Fibroblast of the aortic adventitia (primary cell): Measurements from ENCODE around the gene MYO5A. TPM values are rescaled to one million over a fixed set of nuclear protein-coding genes. Genes with fewer than 3 reads are reported as not detected.
"Not testable (repeated sequence)": the region's sequence is repeated elsewhere in the genome, so short reads cannot be mapped to it uniquely, and the experiment has no call there.

Experiments used
- DNase-seq: peaks from one replicate; pipeline ENCODE4 v3.0.0-alpha.2; 2010; ENCODE audit warnings: low read depth
- H3K4me3 ChIP-seq: 2 replicates; pipeline ENCODE4 v1.5.1; 2011; ENCODE audit warnings: low read depth, mild to moderate bottlenecking, control low read depth, low read length, moderate library complexity
- total RNA-seq: library from RNA; depleted of rRNA; stranded (reverse); fragments of >200 nt; gene quantifications from 2 replicates; pipeline ENCODE4 v1.2.3, GENCODE V29; 2012; ENCODE audit warnings: low replicate concordance
- TF ChIP-seq, protein P1 (sequence below): IDR thresholded peaks from 2 replicates; pipeline ENCODE4 v1.5.1; 2011; ENCODE audit warnings: mild to moderate bottlenecking, low read length, control low read depth, inconsistent platforms; ENCODE audit not compliant: insufficient read depth

The MYO5A gene
- 18.9 and 80.3 TPM in 2 replicates for total RNA-seq

GRCh38 chr15:52528564-52529340 is at the start of gene MYO5A:
TSS of gene MYO5A (minus strand) at chr15:52528880. CDS start at chr15:52528806, 74 bp downstream.
- peak; percentile 65 for DNase-seq
- peak within 1 kb of the TSS; percentile 77 for H3K4me3 ChIP-seq
- TF ChIP-seq, protein P1, sequence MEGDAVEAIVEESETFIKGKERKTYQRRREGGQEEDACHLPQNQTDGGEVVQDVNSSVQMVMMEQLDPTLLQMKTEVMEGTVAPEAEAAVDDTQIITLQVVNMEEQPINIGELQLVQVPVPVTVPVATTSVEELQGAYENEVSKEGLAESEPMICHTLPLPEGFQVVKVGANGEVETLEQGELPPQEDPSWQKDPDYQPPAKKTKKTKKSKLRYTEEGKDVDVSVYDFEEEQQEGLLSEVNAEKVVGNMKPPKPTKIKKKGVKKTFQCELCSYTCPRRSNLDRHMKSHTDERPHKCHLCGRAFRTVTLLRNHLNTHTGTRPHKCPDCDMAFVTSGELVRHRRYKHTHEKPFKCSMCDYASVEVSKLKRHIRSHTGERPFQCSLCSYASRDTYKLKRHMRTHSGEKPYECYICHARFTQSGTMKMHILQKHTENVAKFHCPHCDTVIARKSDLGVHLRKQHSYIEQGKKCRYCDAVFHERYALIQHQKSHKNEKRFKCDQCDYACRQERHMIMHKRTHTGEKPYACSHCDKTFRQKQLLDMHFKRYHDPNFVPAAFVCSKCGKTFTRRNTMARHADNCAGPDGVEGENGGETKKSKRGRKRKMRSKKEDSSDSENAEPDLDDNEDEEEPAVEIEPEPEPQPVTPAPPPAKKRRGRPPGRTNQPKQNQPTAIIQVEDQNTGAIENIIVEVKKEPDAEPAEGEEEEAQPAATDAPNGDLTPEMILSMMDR, result peak; percentile 21

GRCh38 chr15:52576692-52577091 is 48.0 kb upstream of the MYO5A start:
- TF ChIP-seq, protein P1, result no peak
- no peak overlapping the region for H3K4me3 ChIP-seq
- DNase-seq, result no peak

DNA sequence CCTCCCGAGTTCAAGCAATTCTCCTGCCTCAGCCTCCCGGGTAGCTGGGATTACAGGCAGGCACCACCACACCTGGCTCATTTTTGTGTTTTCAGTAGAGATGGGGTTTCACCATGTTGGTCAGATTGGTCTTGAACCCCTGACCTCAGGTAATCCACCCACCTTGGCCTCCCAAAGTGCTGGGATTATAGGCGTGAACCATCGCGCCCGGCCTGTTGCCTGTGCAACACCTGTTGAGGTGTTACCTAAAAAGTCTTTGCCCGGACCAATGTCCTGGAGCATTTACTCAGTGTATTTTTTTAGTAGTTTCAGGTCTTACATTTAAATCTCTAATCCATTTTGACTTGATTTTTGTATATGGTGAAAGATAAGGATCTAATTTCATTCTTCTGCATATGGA is 46.9 kb upstream of the MYO5A start:
- not testable (repeated sequence) for DNase-seq, H3K4me3 ChIP-seq

DNA sequence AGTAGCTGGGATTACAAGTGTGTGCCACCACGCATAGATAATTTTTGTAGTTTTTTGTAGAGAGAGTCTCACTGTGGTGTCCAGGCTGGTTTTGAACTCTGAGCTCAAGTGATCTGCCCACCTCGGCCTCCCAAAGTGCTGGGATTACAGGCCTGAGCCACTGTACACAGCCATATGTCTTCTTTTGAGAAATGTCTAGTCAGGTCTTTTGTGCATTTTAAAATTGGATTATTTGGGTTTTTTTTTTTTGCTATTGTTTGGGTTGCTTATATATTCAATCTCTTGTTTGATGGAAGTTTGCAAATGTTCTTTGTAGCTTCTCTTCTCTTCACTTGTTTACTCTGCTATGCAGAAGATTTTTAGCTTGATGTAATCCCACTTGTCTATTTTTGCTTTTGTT is 46.4 kb upstream of the MYO5A start:
- no peak overlapping the region for H3K4me3 ChIP-seq
- TF ChIP-seq, protein P1, result no peak
- DNase-seq, result no peak

DNA sequence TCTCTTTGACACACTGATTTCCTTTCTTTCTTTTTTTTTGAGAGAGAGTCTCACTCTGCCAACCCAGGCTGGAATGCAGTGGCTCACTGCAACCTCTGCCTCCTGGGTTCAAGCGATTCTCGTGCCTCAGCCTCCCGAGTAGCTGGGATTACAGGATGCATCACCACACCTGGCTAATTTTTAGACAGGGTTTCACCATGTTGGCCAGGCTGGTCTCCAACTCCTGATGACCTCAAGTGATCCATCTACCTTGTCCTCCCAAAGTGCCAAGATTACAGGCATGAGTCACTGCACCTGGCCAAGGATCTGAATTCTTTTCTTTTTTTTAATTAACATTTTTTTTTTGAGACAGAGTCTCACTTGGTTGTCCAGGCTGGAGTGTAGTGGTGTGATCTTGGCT is 45.9 kb upstream of the MYO5A start:
- DNase-seq, H3K4me3 ChIP-seq: not testable (repeated sequence)

DNA sequence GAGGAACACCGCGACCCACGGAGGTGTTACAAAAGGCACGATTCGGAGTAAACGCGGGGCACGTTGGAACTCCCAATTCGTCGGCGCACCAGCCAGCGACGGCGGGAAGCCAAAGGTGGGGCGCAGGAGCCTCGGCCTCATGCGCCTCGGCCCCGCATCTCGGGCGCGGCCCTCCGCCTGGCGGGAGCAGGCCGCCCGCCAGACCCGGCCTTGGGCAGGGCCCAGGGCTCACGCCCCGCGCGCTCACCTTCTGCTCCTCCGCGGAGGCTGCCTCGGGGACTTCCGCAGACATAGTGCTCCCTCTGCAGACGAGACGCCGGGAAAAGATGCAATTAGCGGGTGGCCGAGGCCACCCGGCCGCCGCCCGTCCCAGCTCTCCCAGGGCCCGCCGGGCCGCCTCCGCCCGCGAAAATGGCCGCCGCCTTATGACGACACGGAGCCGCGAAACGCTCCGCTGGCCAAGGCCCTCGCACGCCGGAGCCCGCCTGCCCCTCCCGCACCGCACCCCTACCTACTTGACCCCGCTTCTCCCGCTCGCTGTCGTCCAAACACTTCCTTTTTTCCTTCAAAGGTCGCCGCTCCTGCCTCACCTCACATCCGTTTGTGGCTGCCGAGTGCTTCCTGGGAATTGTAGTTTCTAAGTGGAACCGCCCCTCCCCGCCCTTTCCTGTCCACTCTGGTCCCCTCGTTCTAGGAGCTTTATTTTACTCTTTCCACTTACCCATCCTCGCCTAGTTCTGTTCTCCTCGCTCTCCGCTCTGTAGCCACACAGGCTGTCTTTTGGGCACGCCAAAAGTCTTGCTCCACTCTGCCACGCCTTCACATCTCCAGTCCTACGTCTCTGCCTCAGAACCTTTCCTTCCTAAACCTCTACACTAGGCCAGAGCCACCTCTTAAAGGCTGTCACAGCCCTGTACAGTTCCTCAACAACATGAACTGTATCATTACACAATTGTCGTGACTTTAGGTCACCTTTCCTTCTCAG is 40.2 kb upstream of the MYO5A start, which contains the start of gene ARPP19:
ARPP19 (minus strand) TSS at position 430 of the 985 bp plus-strand sequence; CDS start at position 292, 138 bp downstream.
- peak; percentile 85 for DNase-seq
- TF ChIP-seq, protein P1, result no peak
- peak within 1 kb of the TSS; percentile 88 for H3K4me3 ChIP-seq

DNA sequence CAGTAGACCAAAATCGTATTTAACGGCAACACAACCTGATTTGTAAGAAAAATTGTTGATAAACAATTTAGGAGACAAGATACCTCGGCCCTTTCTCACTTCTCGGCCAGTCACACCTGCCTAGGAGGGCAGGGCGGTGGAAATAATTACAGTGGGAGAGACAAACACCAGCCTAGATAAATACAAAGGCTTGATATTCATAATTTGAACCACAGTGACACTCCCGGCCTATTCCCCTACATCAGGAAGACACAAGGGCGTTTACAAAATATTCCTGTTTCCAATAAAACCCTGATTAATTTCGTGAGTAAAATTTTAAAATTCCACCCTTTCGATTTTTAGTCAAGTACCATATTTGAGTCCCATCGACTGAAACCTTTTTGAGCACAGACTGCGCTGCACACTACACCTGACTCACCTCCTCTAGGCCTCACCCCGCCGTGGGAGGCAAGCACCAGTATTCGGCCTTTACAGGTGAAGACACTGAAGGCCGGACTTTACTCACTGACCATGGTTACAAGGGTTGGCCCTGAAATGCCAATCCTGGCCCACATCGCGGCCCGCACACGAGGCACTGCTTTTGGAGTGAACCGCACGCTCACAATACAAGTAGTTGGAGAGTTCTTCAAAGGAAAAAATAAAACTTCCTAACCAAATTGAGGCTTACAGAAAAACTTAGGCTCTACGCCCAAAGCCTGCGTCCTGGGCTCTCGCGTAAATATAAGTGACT is 39.4 kb upstream of the MYO5A start:
- H3K4me3 ChIP-seq, result peak overlapping the region; percentile 88
- TF ChIP-seq, protein P1, result no peak
- peak; percentile 51 for DNase-seq
